NCI-H510A (cell line): ENCODE measurements around the gene SAMD4A.
A peak's percentile ranks its signal among the peaks of the same experiment; 100 is the strongest.

Source experiments
- DNase-seq: peaks from one replicate; lab custom pipeline; 2025; lab: John Stamatoyannopoulos, UW

The SAMD4A gene

DNA sequence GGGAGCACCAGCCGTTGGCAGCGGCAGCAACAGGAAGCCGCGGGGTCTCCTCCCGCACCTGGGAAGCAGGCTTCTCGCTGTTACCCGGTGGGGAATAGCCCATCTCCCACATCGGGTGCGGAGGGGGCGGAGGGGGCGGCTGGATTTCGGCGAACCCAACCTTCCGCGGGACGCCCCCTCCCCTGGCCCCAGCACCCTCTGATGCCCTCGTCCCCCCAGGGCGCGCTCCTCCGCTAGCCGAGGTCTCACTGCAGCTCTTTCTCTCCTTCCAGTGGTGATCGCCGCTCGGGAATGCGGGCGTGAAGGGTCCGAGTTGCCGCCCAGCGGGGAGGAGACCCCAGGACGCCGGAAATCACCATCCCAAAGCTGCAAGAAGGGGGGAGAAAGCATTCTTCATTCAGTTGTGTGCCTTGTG is 303 bp downstream of the SAMD4A start:
- DNase-seq, result no peak

DNA sequence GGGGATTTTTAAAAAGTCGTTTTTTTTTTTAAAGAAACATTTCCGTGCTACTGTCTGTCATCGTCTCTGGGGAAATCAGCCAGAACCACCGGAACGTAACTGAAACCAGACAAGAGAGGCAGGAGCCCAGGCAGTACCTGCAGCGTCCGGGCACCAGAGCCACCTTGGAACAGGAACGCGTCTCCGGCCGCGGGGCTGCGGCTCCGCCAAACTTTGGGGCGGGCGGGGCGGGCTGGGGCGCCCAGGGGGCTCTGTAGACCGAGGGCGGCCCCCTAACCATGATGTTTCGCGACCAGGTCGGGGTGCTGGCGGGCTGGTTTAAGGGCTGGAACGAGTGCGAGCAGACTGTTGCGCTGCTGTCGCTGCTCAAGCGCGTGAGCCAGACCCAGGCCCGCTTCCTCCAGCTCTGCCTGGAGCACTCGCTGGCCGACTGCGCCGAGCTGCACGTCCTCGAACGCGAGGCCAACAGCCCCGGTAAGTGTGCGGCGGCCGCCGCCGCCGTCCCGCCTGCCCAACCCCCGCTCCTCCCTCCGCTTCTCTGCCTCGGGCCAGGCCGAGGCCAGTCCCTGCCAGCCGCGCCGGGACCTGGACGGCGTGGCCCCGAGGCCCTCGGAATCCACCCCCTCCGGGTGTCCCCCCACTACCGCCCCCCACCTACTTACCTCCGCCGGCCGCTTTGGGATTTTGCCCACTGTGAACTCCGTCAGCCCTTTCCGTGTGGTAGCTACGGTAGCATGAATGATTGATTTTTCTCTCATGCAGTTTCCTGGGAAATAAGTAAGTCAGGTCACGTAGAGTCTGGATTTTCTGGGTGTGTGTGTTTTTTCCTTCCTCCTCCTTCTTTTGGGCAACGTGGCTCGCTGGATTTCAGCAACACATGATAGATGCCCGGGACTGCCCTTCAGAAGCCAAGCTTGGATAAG is 972 bp downstream of the SAMD4A start:
- DNase-seq, result peak; percentile 8

DNA sequence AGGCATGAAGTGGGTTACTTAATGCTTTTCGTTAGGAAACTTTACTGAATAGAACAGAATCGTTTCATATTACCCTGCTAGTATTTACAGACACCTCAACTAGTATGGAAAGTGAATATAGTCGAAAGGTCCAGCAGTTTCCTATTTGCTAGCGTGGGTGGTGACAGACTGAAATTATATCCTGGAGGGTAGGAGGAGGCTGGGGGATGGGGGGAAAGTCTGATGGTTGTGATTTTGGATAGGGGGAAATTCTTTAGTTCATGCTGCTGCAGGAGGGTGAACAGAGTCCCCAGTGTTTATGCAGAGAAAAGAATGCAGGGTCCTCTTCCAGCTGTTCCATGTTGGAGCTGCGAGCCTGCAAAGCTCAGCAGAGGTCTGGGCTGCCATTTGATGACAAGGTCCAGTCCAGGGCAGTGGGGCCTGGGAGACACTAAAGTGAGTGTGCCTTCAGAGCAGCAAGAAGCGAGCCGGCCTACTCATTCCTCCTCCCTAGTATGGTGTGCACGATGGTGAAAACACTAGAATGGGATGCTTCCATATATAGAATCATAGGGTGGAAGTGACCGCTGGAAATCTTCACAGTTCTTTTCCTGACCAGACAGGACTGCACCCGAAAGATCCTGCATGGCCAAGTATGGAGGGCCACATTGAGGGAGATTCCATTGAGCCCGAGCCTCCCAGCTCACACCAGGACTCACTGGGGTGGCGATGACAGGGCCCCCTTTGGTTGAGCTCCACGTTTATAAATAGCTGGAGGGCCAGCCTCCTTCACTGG is 2.1 kb downstream of the SAMD4A start:
- no peak for DNase-seq

DNA sequence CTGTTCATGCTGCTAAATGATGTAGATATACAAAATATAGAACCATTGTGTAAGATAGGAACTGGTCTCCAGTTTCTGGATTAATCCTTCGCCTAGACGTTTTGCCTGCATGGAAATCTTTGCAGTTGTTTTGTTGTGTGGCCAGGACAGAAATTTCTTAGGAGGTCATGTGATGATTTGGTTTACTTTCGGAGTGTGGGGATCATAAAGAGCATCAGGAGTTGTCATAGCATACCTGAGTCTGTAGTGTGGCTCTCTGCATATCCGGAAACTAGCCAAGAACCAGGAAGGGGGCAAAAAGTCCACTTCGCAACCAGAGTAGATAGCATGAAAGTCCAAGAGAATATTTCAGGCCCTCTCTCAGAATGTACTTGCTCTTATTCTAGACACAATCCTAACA is 3.1 kb downstream of the SAMD4A start:
- no peak for DNase-seq

DNA sequence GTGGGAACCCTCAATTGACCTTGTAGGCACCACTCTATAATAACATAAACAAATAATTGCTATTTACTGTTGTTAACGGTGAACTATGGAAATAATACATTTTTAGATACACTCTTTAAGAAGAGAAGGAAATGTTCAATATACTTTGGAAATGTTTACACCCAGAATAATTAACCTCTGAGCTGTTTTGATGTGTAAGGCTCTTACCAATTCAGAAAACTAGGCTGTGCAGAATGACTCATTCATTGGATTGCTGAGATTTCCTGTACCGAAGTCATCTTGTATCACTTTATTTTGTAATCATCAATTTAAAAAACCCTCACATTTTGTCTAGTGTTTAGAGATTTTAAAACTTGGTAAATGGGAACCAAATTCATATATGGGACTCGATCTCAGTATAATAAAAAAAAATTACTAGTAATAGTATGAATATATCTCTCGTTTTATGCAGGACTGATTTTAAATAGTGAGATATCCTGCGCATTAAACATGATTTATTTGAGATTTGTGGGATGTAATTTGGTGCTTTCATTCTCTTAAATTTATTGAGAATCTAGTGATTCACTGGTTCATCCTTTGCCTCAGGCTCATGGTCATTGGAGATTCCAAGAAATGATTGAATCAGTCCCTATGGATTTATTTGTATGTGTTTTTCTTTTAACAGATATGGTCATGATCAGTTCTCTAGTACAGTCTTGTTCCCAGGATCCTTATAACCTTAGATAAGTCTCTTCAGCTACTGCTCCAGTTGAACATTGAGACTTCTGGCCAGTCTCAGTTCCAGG is 3.9 kb downstream of the SAMD4A start:
- DNase-seq, result no peak

DNA sequence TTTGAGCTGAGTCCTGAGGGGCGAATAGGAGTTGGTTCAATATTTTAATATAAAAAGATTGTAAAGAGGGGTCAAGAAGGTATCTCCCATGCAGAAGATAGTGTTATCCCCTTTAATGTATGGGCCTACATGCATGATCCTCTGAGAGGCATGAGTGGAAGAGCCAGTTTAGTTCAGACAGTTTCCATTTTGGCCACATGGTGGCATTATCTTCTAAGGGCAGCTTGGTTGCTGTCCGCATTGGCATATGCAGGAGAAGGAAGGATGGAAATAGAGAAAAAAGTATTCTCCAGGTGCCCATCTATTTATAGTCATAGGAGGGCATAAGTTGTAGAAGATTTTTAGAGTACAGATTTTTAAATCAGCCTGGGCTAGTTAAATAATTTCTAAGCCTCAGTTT is 5.4 kb downstream of the SAMD4A start:
- DNase-seq, result no peak

DNA sequence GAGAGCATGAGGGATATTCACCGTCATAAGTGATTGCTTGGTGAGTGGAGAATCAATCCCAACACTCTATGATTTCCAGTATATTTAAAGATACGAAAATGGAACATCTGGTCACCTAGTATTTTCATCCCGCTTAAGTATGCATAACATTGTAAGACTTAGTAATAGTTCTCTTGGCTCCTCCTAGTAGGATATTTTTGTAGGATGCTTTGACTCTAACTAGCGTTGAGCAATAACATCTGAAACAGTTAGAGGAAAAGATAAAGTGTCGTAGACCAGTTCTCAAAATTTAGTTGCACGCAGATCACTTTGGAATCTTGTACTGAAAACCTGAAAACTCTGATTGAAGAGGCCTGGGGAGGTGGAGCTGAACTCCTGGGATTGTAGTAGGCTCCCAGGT is 7.6 kb downstream of the SAMD4A start:
- no peak for DNase-seq

DNA sequence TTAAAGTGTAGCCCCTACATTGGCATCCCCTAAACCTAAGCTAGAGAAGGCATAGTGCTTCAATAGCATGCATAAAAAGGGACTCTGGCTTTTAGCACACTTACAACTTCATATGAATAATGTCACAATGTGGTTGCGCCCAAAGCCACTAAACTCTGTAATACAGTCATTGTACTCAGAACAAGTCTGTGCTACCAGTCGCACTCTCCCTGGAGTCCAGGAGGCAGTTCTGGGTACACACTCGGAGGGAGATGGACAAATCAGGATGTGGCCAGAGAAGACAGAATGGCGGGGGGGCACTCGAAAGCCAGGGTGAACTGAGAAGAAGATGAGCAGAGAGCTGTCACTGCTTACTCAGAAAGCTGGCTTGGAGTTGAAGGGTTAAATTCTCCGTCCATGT is 10.6 kb downstream of the SAMD4A start:
- no peak for DNase-seq

DNA sequence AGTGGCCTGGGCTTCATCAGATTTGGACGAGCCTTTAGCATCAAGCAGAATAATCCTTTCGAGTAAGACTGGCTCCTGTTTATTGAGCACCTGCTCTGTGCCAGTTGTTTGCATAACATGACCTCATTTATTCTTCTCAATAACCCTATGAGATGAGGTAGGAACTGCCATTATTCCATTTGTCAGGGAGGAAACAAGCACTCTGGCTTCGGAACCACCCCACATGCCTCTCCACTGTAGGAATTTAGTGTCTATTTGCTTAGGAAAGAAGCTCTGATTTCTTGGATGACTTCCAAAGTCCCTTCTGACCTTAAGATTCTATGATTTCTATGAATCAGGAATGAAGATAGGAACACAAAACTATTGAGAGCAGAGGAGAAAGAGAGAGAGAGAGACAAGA is 11.0 kb downstream of the SAMD4A start:
- DNase-seq, result no peak

DNA sequence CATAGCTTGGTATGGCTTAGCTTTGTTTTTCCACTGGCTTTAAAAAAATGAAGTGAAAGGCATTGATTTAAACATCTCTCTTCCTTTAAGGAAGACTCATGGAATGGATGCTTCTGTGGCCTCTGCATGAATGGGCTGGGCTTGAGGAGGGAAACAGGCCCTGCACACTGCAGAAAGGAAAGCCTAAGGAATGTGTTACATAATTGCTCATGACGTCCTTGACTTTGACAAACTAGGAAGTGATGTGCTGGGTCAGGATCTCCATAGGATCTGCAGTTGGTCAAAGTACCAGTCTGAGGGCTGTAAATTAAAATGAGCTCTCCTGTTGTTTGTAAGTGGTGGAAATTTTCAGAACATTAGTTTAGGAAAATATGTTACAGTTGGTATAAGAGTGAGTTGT is 12.7 kb downstream of the SAMD4A start:
- DNase-seq, result no peak

DNA sequence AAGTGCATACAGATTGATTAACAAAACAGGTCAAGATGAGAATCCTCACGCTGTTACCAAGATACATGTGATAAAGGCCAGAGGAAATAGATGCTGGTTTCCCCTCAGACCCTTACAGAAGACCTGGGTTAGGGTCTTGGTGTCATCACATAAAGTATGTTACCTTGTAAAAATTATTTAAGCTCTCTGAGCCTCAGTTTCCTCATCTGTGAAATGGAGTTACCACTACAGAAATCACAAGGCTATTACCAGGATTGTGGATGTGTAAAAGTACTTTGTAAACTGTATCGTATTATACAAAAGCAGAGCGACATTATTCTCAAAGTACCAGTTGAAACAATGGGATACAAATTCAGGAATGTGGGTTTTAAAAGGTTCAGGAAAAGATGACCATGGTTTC is 14.0 kb downstream of the SAMD4A start:
- DNase-seq, result no peak

DNA sequence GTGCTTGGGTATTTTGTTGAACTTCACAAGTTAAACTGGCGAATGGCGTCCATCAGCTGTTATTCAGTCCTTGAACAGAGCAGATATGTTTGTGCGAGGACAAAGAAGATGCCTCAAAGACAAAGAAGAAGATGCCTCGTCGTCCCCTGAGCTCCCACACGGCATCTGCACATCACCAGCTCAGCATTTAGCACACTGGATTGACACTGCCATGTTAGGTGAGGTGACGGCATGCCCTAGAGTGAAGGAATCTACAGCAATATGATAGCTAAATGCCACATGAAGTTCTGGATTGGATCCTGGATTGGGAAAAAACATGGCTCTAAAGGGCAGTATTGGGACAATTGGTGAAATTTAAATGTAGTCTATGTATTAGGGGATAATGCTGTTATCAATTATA is 15.4 kb downstream of the SAMD4A start:
- DNase-seq, result no peak

DNA sequence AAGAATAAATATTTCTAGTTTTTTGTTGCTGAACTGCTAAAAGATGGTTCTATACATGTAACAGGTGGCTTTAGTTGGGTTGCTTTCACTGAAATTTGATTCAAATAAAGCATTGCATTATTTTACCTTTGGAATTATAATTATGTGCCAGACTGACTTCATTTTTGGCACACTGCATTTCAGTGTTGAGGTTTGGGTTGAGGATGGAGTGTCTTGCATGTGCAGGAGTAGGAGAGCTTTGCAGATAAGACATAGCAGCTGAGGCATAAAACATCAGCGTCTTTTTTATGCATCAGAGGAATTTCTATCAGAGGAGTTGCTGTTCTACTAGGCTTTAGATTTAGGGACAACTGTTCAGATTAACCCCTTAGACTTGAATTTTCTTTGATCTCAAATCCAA is 17.2 kb downstream of the SAMD4A start:
- no peak for DNase-seq

DNA sequence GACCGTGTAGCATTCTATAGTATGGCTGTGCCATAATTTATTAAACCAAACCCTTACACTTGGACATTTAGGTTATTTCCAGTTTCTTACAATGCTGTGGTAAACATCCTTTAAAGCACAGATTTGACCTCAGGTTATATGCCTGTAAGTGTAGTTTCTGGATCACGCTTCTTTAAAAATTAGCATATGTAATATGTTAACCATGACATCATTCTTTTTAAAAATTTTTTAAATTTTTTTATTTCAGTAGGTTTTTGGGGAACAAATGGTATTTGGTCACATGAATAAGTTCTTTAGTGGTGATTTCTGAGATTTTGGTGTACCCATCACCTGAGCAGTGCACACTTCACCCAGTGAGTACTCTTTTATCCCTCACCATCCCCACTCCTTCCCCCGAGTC is 18.3 kb downstream of the SAMD4A start:
- no peak for DNase-seq

DNA sequence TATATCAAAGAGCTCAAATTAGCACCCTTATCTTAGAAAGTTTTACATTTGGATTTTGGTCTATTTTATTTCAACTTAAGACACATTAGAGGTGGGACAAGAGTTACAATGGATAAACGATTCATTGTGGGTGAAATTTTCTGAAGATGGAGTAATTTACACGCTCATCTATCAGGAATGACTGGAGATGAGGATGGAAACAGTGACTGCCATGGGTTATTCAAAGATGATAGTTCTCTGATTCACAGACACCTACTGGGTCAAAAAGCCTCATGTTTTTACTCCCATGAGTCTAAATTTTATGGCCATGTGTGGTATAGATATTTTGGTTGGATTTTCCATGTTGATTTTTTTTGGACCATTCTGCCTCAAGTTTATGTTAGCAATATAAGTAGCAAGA is 22.1 kb downstream of the SAMD4A start:
- DNase-seq, result no peak

DNA sequence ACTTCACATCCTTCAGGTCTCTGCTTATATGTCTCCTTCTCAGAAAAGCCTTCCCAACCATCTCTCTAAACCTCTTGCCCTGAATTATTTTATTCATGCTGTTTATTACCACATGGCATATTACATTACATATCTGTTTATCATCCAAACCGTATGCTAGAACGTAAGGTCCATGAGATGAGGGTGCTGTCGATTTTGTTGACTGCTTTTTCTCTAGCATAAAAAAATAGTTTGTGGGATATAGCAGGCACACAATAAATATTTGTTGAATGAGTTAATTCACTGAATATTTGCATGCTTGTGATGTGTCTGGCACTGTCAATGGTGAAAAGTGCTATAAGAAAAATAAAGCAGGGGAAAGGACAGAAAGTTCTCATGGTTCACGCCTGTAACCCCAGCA is 22.9 kb downstream of the SAMD4A start:
- no peak for DNase-seq

DNA sequence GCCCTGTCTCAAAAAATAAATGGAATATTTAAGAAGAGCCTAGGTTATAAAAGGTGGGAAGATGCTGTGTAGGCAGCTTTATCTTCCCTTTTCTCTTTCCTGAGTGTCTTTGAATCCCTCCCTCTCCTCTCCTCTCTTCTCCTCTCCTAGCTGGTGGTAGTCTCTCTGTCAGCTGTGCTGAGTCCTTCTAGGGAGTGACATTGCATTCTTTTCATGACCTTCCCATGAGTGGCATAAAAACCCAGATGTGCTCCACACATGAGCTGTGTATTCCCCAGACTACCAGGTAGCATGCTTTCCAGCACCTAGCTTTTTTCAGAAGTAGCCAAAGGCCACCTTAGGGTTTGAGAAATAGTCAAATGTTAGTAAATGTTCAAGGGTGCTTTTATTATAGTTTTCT is 23.6 kb downstream of the SAMD4A start:
- no peak for DNase-seq

DNA sequence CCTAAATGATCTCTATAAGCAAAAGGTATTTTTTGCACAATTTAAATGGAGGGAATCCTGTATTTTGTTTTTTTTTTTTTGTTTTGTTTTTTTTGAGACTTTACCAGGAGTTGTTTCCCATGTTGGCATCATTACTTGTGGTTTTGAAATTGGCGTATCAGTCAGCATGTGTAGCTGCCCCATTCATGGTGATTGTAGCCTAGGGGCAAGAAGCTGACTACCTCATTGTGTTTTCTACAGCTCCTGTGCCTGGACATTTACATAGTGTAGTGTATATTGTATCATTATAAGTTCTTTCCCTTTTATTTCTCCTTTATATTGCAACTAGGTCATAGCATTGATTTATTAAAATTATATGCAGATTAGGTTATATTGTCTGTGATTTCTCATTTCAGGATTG is 24.5 kb downstream of the SAMD4A start:
- DNase-seq, result no peak

DNA sequence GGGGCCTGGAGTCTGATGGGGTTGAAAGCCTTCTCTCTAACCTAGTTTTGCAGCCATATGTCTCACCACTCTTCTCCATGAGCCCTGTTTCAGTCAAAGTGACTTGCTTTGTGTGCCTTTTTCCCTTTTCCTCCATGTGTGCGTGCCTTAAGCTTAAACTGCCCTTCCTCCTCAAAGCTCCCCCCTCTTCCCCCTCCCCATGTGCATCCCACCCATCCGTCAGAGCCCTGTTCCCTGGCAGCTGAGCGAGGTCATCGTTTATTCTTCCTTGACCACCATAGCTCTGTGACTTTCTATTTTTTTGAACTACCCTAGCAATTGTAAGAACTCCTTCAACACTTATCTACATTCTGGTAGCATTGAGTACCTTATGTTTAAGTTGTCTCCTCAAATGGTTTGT is 24.9 kb downstream of the SAMD4A start:
- no peak for DNase-seq

DNA sequence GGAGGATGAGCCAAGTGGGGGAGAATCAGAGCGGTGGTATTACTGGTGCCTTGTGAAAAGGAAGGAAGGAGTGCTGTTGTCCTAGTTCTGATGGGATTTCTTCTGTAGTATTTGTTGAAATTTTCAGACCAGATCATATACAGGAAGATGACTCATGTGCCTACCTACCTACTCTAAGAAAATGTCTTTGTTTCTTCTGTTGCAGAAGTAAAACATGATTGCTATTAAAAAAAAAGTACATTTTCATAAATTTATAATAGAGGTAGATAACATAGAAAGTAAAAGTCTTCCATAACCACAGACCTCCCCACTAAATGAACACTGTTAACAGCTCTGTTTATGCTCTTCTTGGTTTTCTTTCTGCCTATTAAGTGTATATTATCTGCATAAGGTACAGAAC is 26.9 kb downstream of the SAMD4A start:
- no peak for DNase-seq

DNA sequence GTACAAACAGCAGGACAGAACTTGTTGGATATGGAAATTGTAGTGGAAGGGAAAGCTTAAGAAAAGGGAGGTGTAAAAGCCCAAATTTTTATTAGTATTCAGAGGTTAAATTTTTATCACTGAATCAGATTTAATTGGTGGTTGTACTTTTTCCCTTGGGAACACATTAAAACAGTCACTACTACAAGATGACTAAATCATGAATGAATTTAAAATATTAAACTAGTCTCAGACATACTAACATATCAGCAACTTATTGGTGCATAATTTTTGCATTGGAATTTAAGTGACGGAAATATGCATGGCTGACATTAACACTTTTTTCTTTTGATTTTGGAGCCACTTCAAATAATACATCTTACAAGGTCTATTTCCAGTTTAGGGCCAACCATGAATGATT is 27.6 kb downstream of the SAMD4A start:
- no peak for DNase-seq

DNA sequence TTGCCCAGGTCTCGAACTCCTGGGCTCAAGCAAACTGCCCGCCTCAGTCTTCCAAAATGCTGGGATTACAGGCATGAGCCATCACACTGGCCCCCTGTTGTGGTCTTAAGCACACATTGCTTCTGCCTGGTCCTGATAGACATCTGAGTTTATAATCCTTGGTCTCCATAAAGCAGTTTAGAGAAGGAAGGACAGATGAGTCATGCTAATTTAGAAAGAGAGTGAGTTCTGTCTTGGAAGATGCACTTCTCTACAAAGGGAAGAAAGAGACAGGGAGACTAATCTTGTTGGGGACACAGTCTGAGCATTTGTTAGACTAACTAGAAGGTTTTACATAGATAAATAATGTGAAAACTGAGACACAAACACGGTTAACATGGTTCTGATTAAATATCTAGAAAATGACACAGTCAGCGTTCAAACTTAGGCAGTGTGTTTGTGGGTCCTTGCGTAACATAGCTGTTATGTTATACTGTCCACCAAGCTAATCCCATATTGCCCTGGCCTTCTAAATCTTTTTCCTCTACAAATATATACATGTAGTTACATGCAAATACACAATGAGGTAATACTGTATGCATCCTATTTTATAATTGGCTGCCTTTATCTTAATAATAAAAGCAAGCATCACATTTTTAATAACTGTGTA is 31.0 kb downstream of the SAMD4A start:
- DNase-seq, result no peak
